Endodermal cell (in vitro differentiated cells): ENCODE data around the gene GATB. TPM values are rescaled to one million over a fixed set of nuclear protein-coding genes. Genes with fewer than 3 reads are reported as not detected.
A peak's percentile ranks its signal among the peaks of the same experiment; 100 is the strongest.

ENCODE experiments used
- DNase-seq: peaks from one replicate; pipeline ENCODE4 v3.0.0-alpha.2; 2017
- H3K27ac ChIP-seq: 2 replicates; pipeline ENCODE4 v1.5.1; 2013; ENCODE audit warnings: mild to moderate bottlenecking, low read depth, low read length, moderate library complexity
- H3K27me3 ChIP-seq: 2 replicates; pipeline ENCODE4 v1.6.1; 2013; ENCODE audit warnings: mild to moderate bottlenecking, low read length, moderate library complexity; ENCODE audit not compliant: insufficient read depth, control insufficient read depth, poor library complexity, severe bottlenecking
- H3K36me3 ChIP-seq: 2 replicates; pipeline ENCODE4 v1.7.0; 2013; ENCODE audit warnings: mild to moderate bottlenecking, low read length, moderate library complexity; ENCODE audit not compliant: control insufficient read depth, insufficient read depth
- H3K4me1 ChIP-seq: one replicate; pipeline ENCODE4 v1.7.0; 2013; ENCODE audit warnings: low read length; ENCODE audit not compliant: control insufficient read depth, insufficient read depth
- H3K4me3 ChIP-seq: 2 replicates; pipeline ENCODE4 v1.5.1; 2013; ENCODE audit warnings: mild to moderate bottlenecking, low read length, moderate library complexity
- H3K9ac ChIP-seq: 2 replicates; pipeline ENCODE4 v1.6.1; 2013; ENCODE audit warnings: mild to moderate bottlenecking, low read length, moderate library complexity; ENCODE audit not compliant: poor library complexity, severe bottlenecking; ENCODE audit errors: extremely low read depth
- H3K9me3 ChIP-seq: 2 replicates; pipeline ENCODE4 v1.6.1; 2013; ENCODE audit warnings: mild to moderate bottlenecking, low read length, moderate library complexity; ENCODE audit not compliant: control insufficient read depth
- H3K27ac Mint-ChIP-seq: 2 replicates; pipeline ENCODE4 v1.8.0; 2020; ENCODE audit warnings: mixed read lengths
- H3K27me3 Mint-ChIP-seq: 2 replicates; pipeline ENCODE4 v1.8.0; 2021; ENCODE audit warnings: mild to moderate bottlenecking, mixed read lengths; ENCODE audit not compliant: insufficient read depth
- H3K36me3 Mint-ChIP-seq: 2 replicates; pipeline ENCODE4 v1.8.0; 2020; ENCODE audit warnings: low read depth, mixed read lengths
- H3K4me1 Mint-ChIP-seq: 2 replicates; pipeline ENCODE4 v1.8.0; 2020; ENCODE audit warnings: mixed read lengths
- H3K4me3 Mint-ChIP-seq: 2 replicates; pipeline ENCODE4 v1.8.0; 2020; ENCODE audit warnings: mild to moderate bottlenecking, moderate library complexity, mixed read lengths
- H3K9me3 Mint-ChIP-seq: 2 replicates; pipeline ENCODE4 v1.8.0; 2020; ENCODE audit warnings: mild to moderate bottlenecking, mixed read lengths
- CTCF ChIP-seq: fragments of 200-600 bp; sonication (generic); conservative IDR thresholded peaks from 2 replicates; pipeline ENCODE4 v1.5.0; 2021; ENCODE audit warnings: antibody characterized with exemption, mild to moderate bottlenecking
- WGBS, 2 experiments: methylation state at CpG; one replicate each; pipeline versions ENCODE4 v1.1.5 to v1.1.7; 2013; ENCODE audit warnings: missing lambda C conversion rate in 2 of 2, mixed read lengths in 1 of 2; ENCODE audit not compliant: insufficient coverage in 1 of 2, insufficient read length in 1 of 2; 5-methylcytosine and 5-hydroxymethylcytosine counted together
- total RNA-seq, 2 donors: library from RNA; stranded (reverse); fragmentation: NEBNext Ultra II Directional in 1 of 2; extraction: Animal tissue kit (Norgen Biotek cat#: 25700) in 1 of 2; gene quantifications; 2 replicates in 1 of 2; 3 replicates in 1 of 2; pipeline ENCODE4 v1.2.1, GENCODE V29; 2021

The GATB gene
- total RNA-seq, 2 donors from 2014 or later, result 18.3 to 20.5 TPM

GRCh38 chr4:151668689-151669402 is 92.0 kb downstream of the GATB start:
- H3K9me3 Mint-ChIP-seq, result no peaks in the 10 kb centered on the region

GRCh38 chr4:151667666-151668065 is 93.1 kb downstream of the GATB start:
- no peak overlapping the region for H3K27ac ChIP-seq
- no peak for TF ChIP-seq CTCF
- H3K9ac ChIP-seq, result no peak overlapping the region
- Mint-ChIP-seq H3K4me1 (peaks cover 10% of the 10 kb centered on the region), H3K27ac (no peak overlapping the region), H3K4me3 (no peak overlapping the region), H3K9me3 (no peaks in the 10 kb centered on the region), H3K36me3 (peaks cover 4% of the 10 kb centered on the region), H3K27me3 (no peaks in the 10 kb centered on the region)
- no peaks in the 10 kb centered on the region for H3K36me3 ChIP-seq
- H3K4me3 ChIP-seq, result no peak overlapping the region
- no peaks in the 10 kb centered on the region for H3K9me3 ChIP-seq
- DNase-seq, result no peak
- peaks cover 2% of the 10 kb centered on the region for H3K4me1 ChIP-seq
- WGBS, 2 experiments, result 92 to 96% methylated on average over 4 of the region's 4 CpGs
- H3K27me3 ChIP-seq, result no peaks in the 10 kb centered on the region

More at GRCh38 chr4:151668689-151669402, 92.0 kb downstream of the GATB start:
- no peak overlapping the region for H3K27ac Mint-ChIP-seq
- H3K36me3 Mint-ChIP-seq, result peaks cover 3% of the 10 kb centered on the region
- H3K9me3 ChIP-seq, result no peaks in the 10 kb centered on the region
- 84 to 93% methylated on average over 3 to 4 of the region's 4 CpGs for WGBS, 2 experiments
- H3K4me3 ChIP-seq, result no peak overlapping the region
- peaks cover 12% of the 10 kb centered on the region for H3K4me1 Mint-ChIP-seq
- no peaks in the 10 kb centered on the region for H3K27me3 Mint-ChIP-seq
- TF ChIP-seq CTCF, result no peak
- H3K36me3 ChIP-seq, result no peaks in the 10 kb centered on the region
- no peak for DNase-seq
- no peak overlapping the region for H3K9ac ChIP-seq
- H3K4me3 Mint-ChIP-seq, result no peak overlapping the region
- H3K27ac ChIP-seq, result no peak overlapping the region
- peaks cover 2% of the 10 kb centered on the region for H3K4me1 ChIP-seq
- no peaks in the 10 kb centered on the region for H3K27me3 ChIP-seq

- H3K27ac ChIP-seq, result no peak overlapping the region
- no peak for TF ChIP-seq CTCF
- H3K4me1 ChIP-seq, result peaks cover 2% of the 10 kb centered on the region
- H3K4me3 ChIP-seq, result no peak overlapping the region
- no peaks in the 10 kb centered on the region for H3K27me3 Mint-ChIP-seq
- no peaks in the 10 kb centered on the region for H3K9me3 Mint-ChIP-seq
- no peaks in the 10 kb centered on the region for H3K27me3 ChIP-seq
- H3K4me1 Mint-ChIP-seq, result peaks cover 8% of the 10 kb centered on the region
- WGBS, 2 experiments, result 70 to 73% methylated on average over 3 of the region's 3 CpGs
- no peaks in the 10 kb centered on the region for H3K9me3 ChIP-seq
- peak; percentile 19 for DNase-seq
- no peak overlapping the region for H3K9ac ChIP-seq
- H3K4me3 Mint-ChIP-seq, result no peak overlapping the region
- H3K27ac Mint-ChIP-seq, result no peak overlapping the region
- no peaks in the 10 kb centered on the region for H3K36me3 ChIP-seq
- peaks cover 4% of the 10 kb centered on the region for H3K36me3 Mint-ChIP-seq
These were observed 93.8 kb downstream of the GATB start for GRCh38 chr4:151667048-151667447.
